ENCODE measurements around the gene KRT32.

GRCh38 chr17:41451154-41451728, 15.9 kb downstream of the KRT32 start:
- TF ChIP-seq CTCF (IDR thresholded peaks at IDR 0.05) (no peak), POLR2A (IDR thresholded peaks at IDR 0.05) (no peak)
